Left colon (tissue), 2 donors: ENCODE data around the gene HOXA4. TPM values are rescaled to one million over a fixed set of nuclear protein-coding genes. Genes with fewer than 3 reads are reported as not detected.

Experiments used
- ATAC-seq: fragments of 200-7000 bp; cut with Tn5 transposase; one replicate; pipeline ENCODE4 v1.9.1; 2020; ENCODE audit warnings: mild to moderate bottlenecking, moderate library complexity
- DNase-seq, 2 donors: peaks; one replicate each; pipeline ENCODE4 v3.0.0-alpha.2; 2020
- intact Hi-C, 2 donors: fragments of 100-400 bp; cut with DNase I in 1 of 2; cut with micrococcal nuclease in 1 of 2; formaldehyde crosslinking; loops; one replicate each; pipeline versions ENCODE4 v1.11.2 to v1.14.0; 2022; cut with DNase I, micrococcal nuclease
- total RNA-seq, 2 donors: library from RNA; stranded (reverse); fragmentation: NEBNext Ultra II Directional; extraction: Animal tissue kit (Norgen Biotek cat#: 25700); gene quantifications; one replicate each; pipeline ENCODE4 v1.2.1, GENCODE V29; 2021
- donor health status: DM: no; HTN: no; CAD: no.
- donor health status: DM: yes; HTN: yes; CAD: no.

Gene HOXA4
- total RNA-seq, 2 donors from 2014 or later: 4.5 to 5.1 TPM

GRCh38 chr7:27151931-27152815 is 21.6 kb upstream of the HOXA4 start, which contains the start of gene HOXA3:
HOXA3 (minus strand) TSS chr7:27152583; CDS start chr7:27110640, 41,943 bp downstream.
- intact Hi-C loops: no loop called here
- DNase-seq (peak; percentile 85 to 87), ATAC-seq (peak; percentile 48)

DNA sequence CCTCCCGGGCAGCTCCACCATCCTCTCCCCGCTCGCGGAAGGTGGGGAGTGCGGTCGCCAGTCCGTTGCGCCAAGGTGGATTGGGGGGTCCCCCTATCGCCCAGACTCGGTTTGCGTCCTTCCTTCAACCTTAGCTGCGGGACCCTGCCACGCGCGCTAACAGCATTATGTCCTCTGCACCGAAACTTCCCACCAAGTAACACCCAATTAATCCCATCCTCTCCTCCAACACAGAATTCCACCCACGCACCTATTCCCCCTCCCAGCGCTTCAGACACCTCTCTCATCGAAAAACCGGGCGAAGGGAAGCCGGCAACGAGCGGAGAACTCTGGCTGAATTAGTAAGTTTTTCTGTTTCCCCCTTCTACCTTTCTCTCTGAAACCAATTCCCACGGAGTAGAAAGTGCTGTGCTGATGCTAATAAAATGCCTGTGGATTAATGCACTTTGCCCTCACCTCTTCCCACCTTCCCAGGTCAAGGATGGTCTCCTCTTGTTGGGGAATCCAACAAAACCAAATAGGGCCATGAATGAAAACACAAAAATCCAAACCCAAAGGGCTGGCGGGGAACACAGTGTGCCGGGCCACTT is 20.9 kb upstream of the HOXA4 start:
- DNase-seq (peak in 1 of 2 donors; percentile 40), ATAC-seq (no peak)
- intact Hi-C loops: no loop called here

- ATAC-seq (peak; percentile 38), DNase-seq (peak; percentile 81 to 85)
- intact Hi-C loops: no loop called here
Observed at GRCh38 chr7:27150568-27151340, 20.2 kb upstream of the HOXA4 start.

DNA sequence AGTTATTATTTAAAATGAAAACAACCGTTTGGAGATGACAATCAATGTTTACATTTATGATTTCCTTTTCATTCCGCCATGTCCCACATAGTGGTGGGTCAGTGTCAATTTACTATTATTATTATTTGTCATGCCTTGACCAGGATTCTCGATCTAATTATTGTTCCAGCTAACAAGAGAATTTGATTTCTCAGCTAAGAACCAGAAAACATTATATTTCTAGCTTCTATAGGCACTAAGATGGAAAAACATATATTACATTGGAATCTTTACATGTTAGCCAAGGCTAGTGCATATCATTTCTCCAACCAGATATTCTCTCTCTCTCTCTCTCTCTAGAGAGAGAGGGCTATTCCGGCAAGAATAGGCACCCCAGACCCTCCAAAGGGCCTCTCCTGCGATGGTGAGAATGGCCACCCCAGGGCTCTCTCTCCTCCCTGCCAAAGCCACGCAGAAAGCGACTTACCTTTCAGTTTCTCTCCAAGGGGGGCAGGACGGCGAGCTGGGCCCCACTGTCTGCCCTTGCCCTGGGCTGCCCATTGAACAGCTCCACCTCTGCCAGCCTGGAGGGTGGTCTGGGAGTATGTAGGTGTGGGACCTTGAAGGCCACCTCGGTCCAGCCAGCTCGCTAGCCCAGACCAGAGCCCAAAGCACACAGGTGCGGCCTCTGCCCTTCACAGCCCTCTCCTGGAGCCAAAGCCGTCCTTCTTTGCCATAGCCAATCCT is 19.4 kb upstream of the HOXA4 start:
- intact Hi-C loops: no loop called here
- ATAC-seq: no peak
- peak; percentile 46 to 53 for DNase-seq

DNA sequence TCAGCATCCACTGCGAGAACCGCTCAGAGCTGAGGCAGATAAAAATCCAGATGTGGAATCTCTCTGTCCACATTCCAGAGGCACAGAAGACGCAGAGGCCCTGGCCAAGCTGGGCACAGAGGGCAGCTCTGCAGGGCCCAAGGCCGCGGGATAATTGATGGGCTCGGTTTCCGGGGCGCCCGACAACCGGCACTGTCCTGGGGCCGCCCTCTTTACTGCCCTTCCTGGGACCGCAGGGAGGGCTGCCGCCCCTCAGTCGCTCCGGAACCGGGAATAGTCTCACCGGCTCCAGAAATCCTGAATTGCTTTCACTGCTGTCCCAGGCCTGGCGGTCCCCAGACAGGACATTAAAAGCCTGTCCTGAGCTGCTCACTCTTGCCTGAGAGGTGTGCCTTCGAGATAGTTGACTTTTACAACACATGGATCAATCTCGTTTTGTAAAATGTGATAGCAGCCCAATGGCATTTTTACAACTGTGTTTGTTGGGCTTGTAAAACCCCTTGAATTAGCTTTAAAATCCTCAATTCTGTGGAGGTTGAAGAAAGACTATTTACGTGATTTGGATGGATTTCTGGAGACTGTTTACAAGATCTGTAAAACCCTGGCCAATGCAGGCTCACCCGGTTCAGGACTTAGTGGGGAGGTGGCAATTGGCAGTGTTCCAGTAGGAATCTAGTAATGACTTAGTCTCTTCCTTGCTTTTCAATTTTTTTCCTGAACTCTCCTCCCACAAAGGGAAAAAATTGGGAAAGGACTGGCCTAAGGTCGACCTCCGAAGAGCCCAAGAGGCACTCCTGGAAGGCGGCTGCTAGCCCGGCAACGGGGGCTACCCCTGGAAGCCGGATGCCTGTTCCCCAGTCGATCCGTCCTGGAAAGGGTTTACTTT is 18.4 kb upstream of the HOXA4 start:
- intact Hi-C loops: no loop called here
- DNase-seq: peak; percentile 52 to 61
- ATAC-seq: peak; percentile 33

GRCh38 chr7:27148031-27148755 is 17.6 kb upstream of the HOXA4 start:
- DNase-seq (peak; percentile 70 to 81), ATAC-seq (peak; percentile 33)
- intact Hi-C loops: no loop called here

- DNase-seq: peak; percentile 82
- intact Hi-C loops: no loop called here
- ATAC-seq: peak; percentile 1
Observed at GRCh38 chr7:27147199-27148030, 16.9 kb upstream of the HOXA4 start, which contains the start of gene HOXA6. HOXA6 (minus strand) TSS chr7:27147774; CDS start chr7:27147749, 25 bp downstream.

GRCh38 chr7:27146491-27147198 is 16.1 kb upstream of the HOXA4 start:
- DNase-seq: no peak
- intact Hi-C loops: no loop called here
- no peak for ATAC-seq

- ATAC-seq: no peak
- intact Hi-C loops: no loop called here
- DNase-seq: peak in 1 of 2 donors; percentile 35
Observed at GRCh38 chr7:27145914-27146412, 15.4 kb upstream of the HOXA4 start.

DNA sequence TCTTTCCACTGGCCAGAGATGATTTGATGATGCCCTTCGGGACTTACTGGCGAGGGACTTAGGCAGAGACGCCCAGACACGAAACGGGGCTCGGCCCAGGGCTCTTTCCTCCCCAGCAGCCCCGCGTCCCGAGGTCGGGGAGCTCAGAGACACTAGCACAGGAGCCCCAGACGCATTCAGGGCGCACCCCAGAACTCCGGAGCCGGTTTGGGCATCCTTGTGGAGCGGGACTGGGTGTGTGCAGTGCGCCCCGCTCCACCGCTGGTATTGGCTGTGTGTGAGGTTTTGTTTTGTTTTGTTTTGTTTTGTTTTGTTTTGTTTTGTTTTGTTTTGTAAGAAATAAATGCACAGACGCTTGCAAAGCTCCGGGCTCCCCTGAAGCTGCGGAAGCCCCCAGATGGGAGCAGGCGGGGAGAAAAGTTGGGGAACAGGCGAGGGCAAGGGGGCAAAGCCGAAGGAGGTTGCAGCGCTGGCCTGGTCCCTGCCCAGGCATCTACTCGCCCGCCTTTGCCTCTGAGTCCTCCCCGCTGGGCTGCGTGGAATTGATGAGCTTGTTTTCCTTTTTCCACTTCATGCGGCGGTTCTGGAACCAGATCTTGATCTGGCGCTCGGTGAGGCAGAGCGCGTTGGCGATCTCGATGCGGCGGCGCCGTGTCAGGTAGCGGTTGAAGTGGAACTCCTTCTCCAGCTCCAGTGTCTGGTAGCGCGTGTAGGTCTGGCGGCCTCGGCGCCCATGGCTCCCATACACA is 14.8 kb upstream of the HOXA4 start:
- peak in 1 of 2 donors; percentile 47 for DNase-seq
- ATAC-seq: no peak
- intact Hi-C loops: no loop called here

DNA sequence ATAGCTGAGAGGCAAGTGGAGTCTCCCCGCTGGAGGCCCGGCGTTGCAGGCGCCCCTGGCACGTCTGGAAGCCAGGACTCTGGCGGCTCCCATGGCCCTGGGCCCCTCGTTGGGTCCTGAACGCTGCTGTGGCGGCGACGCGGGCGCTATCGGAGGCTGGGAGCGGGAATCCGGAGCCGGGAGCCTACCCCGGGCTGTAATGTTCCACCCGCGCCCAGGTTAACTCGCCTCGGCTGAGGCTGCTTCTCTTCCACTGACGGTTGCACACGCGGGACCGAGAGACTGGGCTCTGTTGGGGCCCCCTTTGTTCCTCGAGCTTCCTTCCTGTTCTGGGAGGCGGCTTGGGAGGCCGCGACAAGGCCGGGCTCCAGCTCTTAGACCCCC is 14.2 kb upstream of the HOXA4 start:
- DNase-seq: no peak
- intact Hi-C loops: loop anchor here in 1 of 2 donors (5.0 kb wide), 1 partner anchor 287 kb away; no protein-coding TSS in a partner anchor

DNA sequence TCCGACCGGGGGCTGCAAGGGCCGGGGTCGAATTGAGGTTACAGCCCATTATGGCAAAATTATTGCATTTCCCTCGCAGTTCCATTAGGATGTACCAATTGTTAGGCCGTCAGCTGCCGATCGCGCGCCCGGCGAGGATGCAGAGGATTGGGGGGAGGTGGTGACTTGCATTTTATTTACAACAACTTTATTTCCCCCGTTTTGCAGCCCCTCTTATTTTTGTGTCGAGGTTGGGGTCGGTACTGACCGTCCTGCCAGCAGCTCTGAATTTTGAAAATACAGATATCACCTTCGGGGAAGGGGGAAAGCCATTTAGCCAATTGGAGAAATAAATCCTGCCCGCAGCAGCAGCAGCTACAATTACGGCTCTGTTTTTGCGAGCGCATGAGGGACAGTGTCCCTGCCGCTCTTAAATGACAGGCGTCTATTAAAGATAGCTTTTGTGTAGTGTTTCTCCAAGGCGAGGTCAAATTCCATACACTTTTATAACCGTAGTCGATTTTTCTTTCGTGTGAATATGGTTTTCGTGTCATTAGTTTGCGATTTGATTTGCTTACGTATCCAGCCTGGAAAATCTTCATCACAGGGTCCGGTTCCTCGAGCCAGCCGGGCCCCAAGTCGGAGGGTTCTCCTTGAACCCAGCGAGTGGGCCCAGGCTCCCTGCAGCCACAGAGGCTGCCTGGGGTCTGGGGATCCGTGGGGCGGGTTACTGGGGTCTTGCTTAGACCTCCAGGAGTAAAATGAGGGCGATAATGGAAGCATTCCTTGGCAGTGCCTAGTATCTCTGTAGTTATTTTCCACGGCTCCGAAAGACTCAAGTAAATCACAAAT is 13.6 kb upstream of the HOXA4 start:
- ATAC-seq (peak; percentile 10), DNase-seq (no peak)
- intact Hi-C loops: loop anchor here in 1 of 2 donors (5.0 kb wide), 1 partner anchor 287 kb away; no protein-coding TSS in a partner anchor

More for the DNA sequence above, 14.2 kb upstream of the HOXA4 start:
- no peak for ATAC-seq

DNA sequence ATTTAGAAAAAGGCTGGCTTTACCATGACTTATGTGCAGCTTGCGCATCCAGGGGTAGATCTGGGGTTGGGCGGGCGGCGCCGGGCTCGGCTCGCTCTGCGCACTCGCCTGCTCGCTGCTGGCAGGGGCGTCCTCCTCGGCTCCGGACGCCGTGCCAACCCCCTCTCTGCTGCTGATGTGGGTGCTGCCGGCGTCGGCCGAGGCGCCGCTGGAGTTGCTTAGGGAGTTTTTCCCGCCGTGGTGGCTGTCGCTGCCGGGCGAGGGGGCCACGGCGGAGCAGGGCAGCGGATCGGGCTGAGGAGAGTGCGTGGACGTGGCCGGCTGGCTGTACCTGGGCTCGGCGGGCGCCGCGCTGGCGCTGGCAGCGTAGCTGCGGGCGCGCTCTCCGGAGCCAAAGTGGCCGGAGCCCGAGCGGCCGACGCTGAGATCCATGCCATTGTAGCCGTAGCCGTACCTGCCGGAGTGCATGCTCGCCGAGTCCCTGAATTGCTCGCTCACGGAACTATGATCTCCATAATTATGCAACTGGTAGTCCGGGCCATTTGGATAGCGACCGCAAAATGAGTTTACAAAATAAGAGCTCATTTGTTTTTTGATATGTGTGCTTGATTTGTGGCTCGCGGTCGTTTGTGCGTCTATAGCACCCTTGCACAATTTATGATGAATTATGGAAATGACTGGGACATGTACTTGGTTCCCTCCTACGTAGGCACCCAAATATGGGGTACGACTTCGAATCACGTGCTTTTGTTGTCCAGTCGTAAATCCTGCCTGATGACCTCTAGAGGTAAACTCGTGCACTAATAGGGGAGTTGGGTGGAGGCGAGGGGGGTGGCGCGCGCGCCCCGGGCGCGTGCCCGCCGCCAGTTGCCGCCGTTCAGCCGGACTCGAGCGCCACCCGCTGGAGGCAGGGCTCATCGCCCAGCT is 12.7 kb upstream of the HOXA4 start, which contains the start of gene HOXA5:
Gene HOXA5 (minus strand): TSS at position 659 of the 927 bp plus-strand sequence. CDS start 74 bp downstream, at position 585.
- peak; percentile 40 for ATAC-seq
- DNase-seq: peak in 1 of 2 donors; percentile 85
- intact Hi-C loops: loop anchor here in 1 of 2 donors (5.0 kb wide), 1 partner anchor 286 kb away; no protein-coding TSS in a partner anchor
